IMR-90 (cell line): ENCODE results near the gene LTB4R. TPM values are rescaled to one million over a fixed set of nuclear protein-coding genes. Genes with fewer than 3 reads are reported as not detected.

Experiments
- ATAC-seq: fragments of 200-7000 bp; cut with Tn5 transposase; 2 replicates; pipeline ENCODE4 v1.9.1; 2020; ENCODE audit warnings: low read depth, mild to moderate bottlenecking, moderate library complexity
- BruUV-seq: library from RNA; stranded (reverse); fragments of 400-500 nt; replicated peaks from 2 replicates; lab custom pipeline; 2021; lab: Mats Ljungman, UMichigan
- CTCF ChIA-PET: fragments of 300-600 bp; formaldehyde crosslinking; extraction: SDS; loops from one replicate; lab custom pipeline; 2021; ENCODE audit warnings: antibody characterized with exemption; lab: Yijun Ruan, JAX
- POLR2A ChIA-PET: fragments of 300-600 bp; sonication (Branson Sonifier 250); formaldehyde crosslinking; loops from one replicate; lab custom pipeline; 2022; ENCODE audit warnings: antibody characterized with exemption; ENCODE audit not compliant: unreplicated experiment; lab: Charles Lee
- DNase-seq: peaks from one replicate; pipeline ENCODE4 v3.0.0; 2013
- H2AFZ ChIP-seq: replicated peaks from 2 replicates; pipeline ENCODE3; 2013; ENCODE audit warnings: low read length, mild to moderate bottlenecking; ENCODE audit not compliant: poor library complexity
- H2AK5ac ChIP-seq: 2 replicates; pipeline ENCODE4 v1.6.1; 2013; ENCODE audit warnings: low read depth, low read length, inconsistent platforms
- H2AK9ac ChIP-seq: replicated peaks from 2 replicates; pipeline ENCODE3; 2013; ENCODE audit warnings: mild to moderate bottlenecking, low read depth, low read length, moderate library complexity; ENCODE audit not compliant: poor library complexity
- H2BK120ac ChIP-seq: 2 replicates; pipeline ENCODE4 v1.6.1; 2013; ENCODE audit warnings: low read depth, low read length, inconsistent platforms
- H2BK15ac ChIP-seq: 3 replicates; pipeline ENCODE4 v1.6.1; 2013; ENCODE audit warnings: low read depth, low read length, inconsistent platforms
- H2BK20ac ChIP-seq: 2 replicates; pipeline ENCODE4 v1.6.1; 2013; ENCODE audit warnings: low read depth, mild to moderate bottlenecking, inconsistent platforms, low read length, moderate library complexity
- H2BK5ac ChIP-seq: 2 replicates; pipeline ENCODE4 v1.6.1; 2013; ENCODE audit warnings: mild to moderate bottlenecking, low read depth, low read length, inconsistent platforms; ENCODE audit not compliant: poor library complexity, severe bottlenecking
- H3K14ac ChIP-seq: replicated peaks from 2 replicates; pipeline ENCODE4 v1.6.1; 2013; ENCODE audit warnings: low read depth, low read length, inconsistent platforms
- H3K18ac ChIP-seq: 2 replicates; pipeline ENCODE4 v1.6.1; 2013; ENCODE audit warnings: low read depth, low read length, control low read depth
- H3K23ac ChIP-seq: 2 replicates; pipeline ENCODE4 v1.6.1; 2013; ENCODE audit warnings: low read depth, low read length, inconsistent platforms
- H3K27ac ChIP-seq: 2 replicates; pipeline ENCODE4 v1.5.1; 2013; ENCODE audit warnings: mild to moderate bottlenecking, control low read depth, low read length; ENCODE audit not compliant: insufficient read depth
- H3K27me3 ChIP-seq: 2 replicates; pipeline ENCODE4 v1.6.1; 2013; ENCODE audit warnings: low read length; ENCODE audit not compliant: control insufficient read depth, insufficient read depth
- H3K36me3 ChIP-seq: 2 replicates; pipeline ENCODE4 v1.6.1; 2013; ENCODE audit warnings: low read length, mixed read lengths; ENCODE audit not compliant: control insufficient read depth, insufficient read depth
- H3K4ac ChIP-seq: 2 replicates; pipeline ENCODE4 v1.6.1; 2013; ENCODE audit warnings: low read depth, low read length, inconsistent platforms
- H3K4me1 ChIP-seq: 2 replicates; pipeline ENCODE4 v1.6.1; 2013; ENCODE audit warnings: low read length, mixed read lengths; ENCODE audit not compliant: control insufficient read depth, insufficient read depth
- H3K4me2 ChIP-seq: 2 replicates; pipeline ENCODE4 v1.6.1; 2013; ENCODE audit warnings: low read depth, mild to moderate bottlenecking, control low read depth, low read length, moderate library complexity
- H3K4me3 ChIP-seq: 2 replicates; pipeline ENCODE4 v1.5.1; 2013; ENCODE audit warnings: low read depth, mild to moderate bottlenecking, control low read depth, low read length, moderate library complexity; ENCODE audit not compliant: insufficient read depth
- H3K56ac ChIP-seq: 2 replicates; pipeline ENCODE4 v1.6.1; 2013; ENCODE audit warnings: low read length, inconsistent platforms; ENCODE audit not compliant: insufficient read depth; ENCODE audit errors: extremely low read depth
- H3K79me1 ChIP-seq, 2 experiments: 2 replicates each; pipeline ENCODE4 v1.6.1; 2013; ENCODE audit warnings: low read length in 2 of 2, inconsistent platforms in 1 of 2, low read depth in 1 of 2
- H3K9ac ChIP-seq: 2 replicates; pipeline ENCODE4 v1.6.1; 2013; ENCODE audit warnings: low read depth, low read length, control low read depth
- H3K9me1 ChIP-seq: 2 replicates; pipeline ENCODE4 v1.6.1; 2013; ENCODE audit warnings: low read length, inconsistent platforms; ENCODE audit not compliant: insufficient read depth
- H3K9me3 ChIP-seq: 2 replicates; pipeline ENCODE4 v1.6.1; 2013; ENCODE audit warnings: low read length; ENCODE audit not compliant: control insufficient read depth, insufficient read depth
- H4K20me1 ChIP-seq: 2 replicates; pipeline ENCODE4 v1.6.1; 2013; ENCODE audit warnings: low read length, inconsistent platforms; ENCODE audit not compliant: insufficient read depth
- H4K5ac ChIP-seq: 2 replicates; pipeline ENCODE4 v1.6.1; 2013; ENCODE audit warnings: mild to moderate bottlenecking, low read depth, low read length, control low read depth
- H4K8ac ChIP-seq, 2 experiments: 2 replicates each; pipeline ENCODE4 v1.6.1; 2013; ENCODE audit warnings: low read depth in 2 of 2, low read length in 2 of 2, control low read depth in 1 of 2, inconsistent platforms in 1 of 2
- H4K91ac ChIP-seq: 2 replicates; pipeline ENCODE4 v1.6.1; 2013; ENCODE audit warnings: low read depth, low read length, inconsistent platforms; ENCODE audit not compliant: insufficient read depth
- BHLHE40 ChIP-seq: fragments of 150-350 bp; IDR thresholded peaks from 2 replicates; pipeline ENCODE4 v1.6.1; 2016; ENCODE audit warnings: mild to moderate bottlenecking, low read depth, low read length
- CEBPB ChIP-seq: IDR thresholded peaks from 2 replicates; pipeline ENCODE4 v1.6.1; 2012; ENCODE audit warnings: low read depth, low read length, improper control_type of control experiment
- CHD1 ChIP-seq: IDR thresholded peaks from 2 replicates; pipeline ENCODE4 v1.6.1; 2012; ENCODE audit warnings: low read depth, low read length, improper control_type of control experiment
- FOS ChIP-seq: fragments of 150-350 bp; IDR thresholded peaks from 2 replicates; pipeline ENCODE4 v1.6.1; 2016; ENCODE audit warnings: low read depth, low read length
- NFE2L2 ChIP-seq: fragments of 150-350 bp; IDR thresholded peaks from 2 replicates; pipeline ENCODE4 v1.6.1; 2016; ENCODE audit warnings: low read depth, mild to moderate bottlenecking, low read length
- RCOR1 ChIP-seq: IDR thresholded peaks from 2 replicates; pipeline ENCODE4 v1.6.1; 2012; ENCODE audit warnings: mild to moderate bottlenecking, low read length, improper control_type of control experiment; ENCODE audit not compliant: insufficient replicate concordance
- RFX5 ChIP-seq: IDR thresholded peaks from 2 replicates; pipeline ENCODE4 v1.8.0; 2012; ENCODE audit warnings: low read depth, mild to moderate bottlenecking, low read length, moderate library complexity
- SMC3 ChIP-seq: fragments of 150-350 bp; IDR thresholded peaks from 2 replicates; pipeline ENCODE4 v1.6.1; 2016; ENCODE audit warnings: low read depth, mild to moderate bottlenecking, antibody characterized with exemption, low read length, moderate library complexity
- WGBS, 2 experiments: methylation state at CpG; one replicate each; pipeline versions ENCODE4 v1.1.5 to v1.1.7; 2013; ENCODE audit warnings: missing lambda C conversion rate in 2 of 2; ENCODE audit not compliant: insufficient read length in 1 of 2; ENCODE audit errors: extremely low coverage in 2 of 2; 5-methylcytosine and 5-hydroxymethylcytosine counted together
- dilution Hi-C: fragments of 300-500 bp; cut with HindIII; formaldehyde crosslinking; loops from one replicate; pipeline ENCODE4 v1.14.3; 2018; ENCODE audit warnings: low sequenced_read_pairs; ENCODE audit not compliant: unreplicated experiment
- in situ Hi-C: fragments of 300-500 bp; cut with MboI; formaldehyde crosslinking; loops from 3 replicates; pipeline ENCODE4 v1.14.3; 2019; ENCODE audit warnings: low sequenced_read_pairs, inconsistent platforms, mixed read lengths
- intact Hi-C: fragments of 100-400 bp; cut with micrococcal nuclease; formaldehyde crosslinking; loops from 2 replicates; pipeline ENCODE4 v1.10.0; 2022
- polyA plus RNA-seq, 3 experiments: library from polyadenylated mRNA; depleted of rRNA; stranded (reverse); fragments of >200 nt; gene quantifications; 2 replicates each; pipeline ENCODE4 v1.2.3, GENCODE V29; 2012; ENCODE audit warnings: low replicate concordance in 1 of 3
- total RNA-seq: library from RNA; depleted of rRNA; stranded (reverse); fragments of >200 nt; gene quantifications from 2 replicates; pipeline ENCODE4 v1.2.3, GENCODE V29; 2012
- TF ChIP-seq, protein P1 (sequence below): fragments of 150-350 bp; IDR thresholded peaks from 2 replicates; pipeline ENCODE4 v1.6.1; 2017; ENCODE audit warnings: mild to moderate bottlenecking, antibody characterized with exemption, low read length, low read depth
- TF ChIP-seq, protein P2 (sequence below): fragments of 150-350 bp; IDR thresholded peaks from 2 replicates; pipeline ENCODE4 v1.6.1; 2016; ENCODE audit warnings: low read depth, mild to moderate bottlenecking, low read length, moderate library complexity, borderline replicate concordance

The LTB4R gene
- total and polyA plus RNA-seq, 2 of the 4 experiments (the other 2 are of a cell fraction): 0.18 to 2.3 TPM

DNA sequence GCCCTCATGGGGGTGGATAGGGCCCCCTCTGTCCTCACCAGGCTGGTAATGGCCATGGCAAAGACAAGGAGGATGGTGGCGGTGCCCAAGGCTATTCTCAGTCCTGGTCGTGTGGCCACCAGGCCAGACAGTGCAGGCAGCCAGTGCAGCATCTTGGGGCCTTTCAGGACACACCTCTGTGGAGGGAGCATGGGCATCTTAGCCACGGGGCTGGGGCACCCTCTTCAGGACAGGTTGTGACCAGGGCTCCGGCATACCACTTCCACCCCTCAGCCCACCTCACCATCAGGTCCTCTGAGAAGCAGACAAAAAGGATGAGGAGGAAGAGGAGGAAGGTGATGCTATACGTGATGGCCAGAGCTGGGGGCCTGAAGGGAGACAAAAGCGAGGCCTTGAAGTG, 12.7 kb downstream of the LTB4R start:
- Histone ChIP-seq H3K79me1 (no peaks in the 10 kb centered on the region), H3K18ac (no peak overlapping the region), H2BK5ac (no peak overlapping the region), H3K9me1 (no peaks in the 10 kb centered on the region; the same call in 1 of the 2 replicates), H4K91ac (no peak overlapping the region), H3K4me2 (no peak overlapping the region), H3K27ac (no peak overlapping the region), H3K4me1 (no peaks in the 10 kb centered on the region), H3K4ac (no peak overlapping the region), H2BK20ac (no peak overlapping the region), H4K8ac (no peak overlapping the region), H4K5ac (no peak overlapping the region), H4K20me1 (no peaks in the 10 kb centered on the region), H3K14ac (no peak overlapping the region), H2AK9ac (no peak overlapping the region), H2AK5ac (no peak overlapping the region), H3K9ac (no peak overlapping the region), H3K23ac (no peak overlapping the region), H3K36me3 (no peaks in the 10 kb centered on the region), H2BK120ac (no peak overlapping the region), H3K56ac (no peak overlapping the region), H2BK15ac (no peak overlapping the region), H2AFZ (no peak overlapping the region), H3K4me3 (no peak overlapping the region), H3K27me3 (peaks cover 51% of the 10 kb centered on the region), H3K9me3 (no peaks in the 10 kb centered on the region)
- DNase-seq (no peak), ATAC-seq (no peak)
- BruUV-seq: no TSS peak
- ChIA-PET CTCF (interaction anchor here (1.0 kb wide), 1 partner anchor 9 kb away, joined by 3 read pairs; no protein-coding TSS in a partner anchor), POLR2A (no interaction called here)
- no peak for TF ChIP-seq SMC3
- TF ChIP-seq, protein P1, sequence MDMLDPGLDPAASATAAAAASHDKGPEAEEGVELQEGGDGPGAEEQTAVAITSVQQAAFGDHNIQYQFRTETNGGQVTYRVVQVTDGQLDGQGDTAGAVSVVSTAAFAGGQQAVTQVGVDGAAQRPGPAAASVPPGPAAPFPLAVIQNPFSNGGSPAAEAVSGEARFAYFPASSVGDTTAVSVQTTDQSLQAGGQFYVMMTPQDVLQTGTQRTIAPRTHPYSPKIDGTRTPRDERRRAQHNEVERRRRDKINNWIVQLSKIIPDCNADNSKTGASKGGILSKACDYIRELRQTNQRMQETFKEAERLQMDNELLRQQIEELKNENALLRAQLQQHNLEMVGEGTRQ: no peak
- TF ChIP-seq FOS: no peak
- TF ChIP-seq CEBPB: no peak
- TF ChIP-seq BHLHE40: no peak
- TF ChIP-seq NFE2L2: no peak
- TF ChIP-seq CHD1: no peak
- TF ChIP-seq, protein P2, sequence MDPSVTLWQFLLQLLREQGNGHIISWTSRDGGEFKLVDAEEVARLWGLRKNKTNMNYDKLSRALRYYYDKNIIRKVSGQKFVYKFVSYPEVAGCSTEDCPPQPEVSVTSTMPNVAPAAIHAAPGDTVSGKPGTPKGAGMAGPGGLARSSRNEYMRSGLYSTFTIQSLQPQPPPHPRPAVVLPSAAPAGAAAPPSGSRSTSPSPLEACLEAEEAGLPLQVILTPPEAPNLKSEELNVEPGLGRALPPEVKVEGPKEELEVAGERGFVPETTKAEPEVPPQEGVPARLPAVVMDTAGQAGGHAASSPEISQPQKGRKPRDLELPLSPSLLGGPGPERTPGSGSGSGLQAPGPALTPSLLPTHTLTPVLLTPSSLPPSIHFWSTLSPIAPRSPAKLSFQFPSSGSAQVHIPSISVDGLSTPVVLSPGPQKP: no peak
- no peak for TF ChIP-seq RCOR1
- no peak for TF ChIP-seq RFX5
- intact Hi-C loops: no loop called here
- in situ Hi-C loops: no loop called here
- WGBS, 2 experiments: 63% methylated on average over 2 of the region's 6 CpGs; no CpG with 5 or more reads in 1 of the 2 experiments
- dilution Hi-C loops: no loop called here
